GM12892 (cell line): ENCODE results near the gene POU3F2.

Experiments
- POLR2A ChIP-seq: IDR thresholded peaks from 2 replicates; pipeline ENCODE4 v1.6.1; 2011; ENCODE audit warnings: low read depth, low read length, control low read depth
- POLR2AphosphoS5 ChIP-seq: IDR thresholded peaks from 2 replicates; pipeline ENCODE4 v1.6.1; 2011; ENCODE audit warnings: low read depth, low read length, control low read depth
- TAF1 ChIP-seq: IDR thresholded peaks from 2 replicates; pipeline ENCODE4 v1.6.1; 2011; ENCODE audit warnings: low read depth, mild to moderate bottlenecking, control low read depth, low read length, borderline replicate concordance

DNA sequence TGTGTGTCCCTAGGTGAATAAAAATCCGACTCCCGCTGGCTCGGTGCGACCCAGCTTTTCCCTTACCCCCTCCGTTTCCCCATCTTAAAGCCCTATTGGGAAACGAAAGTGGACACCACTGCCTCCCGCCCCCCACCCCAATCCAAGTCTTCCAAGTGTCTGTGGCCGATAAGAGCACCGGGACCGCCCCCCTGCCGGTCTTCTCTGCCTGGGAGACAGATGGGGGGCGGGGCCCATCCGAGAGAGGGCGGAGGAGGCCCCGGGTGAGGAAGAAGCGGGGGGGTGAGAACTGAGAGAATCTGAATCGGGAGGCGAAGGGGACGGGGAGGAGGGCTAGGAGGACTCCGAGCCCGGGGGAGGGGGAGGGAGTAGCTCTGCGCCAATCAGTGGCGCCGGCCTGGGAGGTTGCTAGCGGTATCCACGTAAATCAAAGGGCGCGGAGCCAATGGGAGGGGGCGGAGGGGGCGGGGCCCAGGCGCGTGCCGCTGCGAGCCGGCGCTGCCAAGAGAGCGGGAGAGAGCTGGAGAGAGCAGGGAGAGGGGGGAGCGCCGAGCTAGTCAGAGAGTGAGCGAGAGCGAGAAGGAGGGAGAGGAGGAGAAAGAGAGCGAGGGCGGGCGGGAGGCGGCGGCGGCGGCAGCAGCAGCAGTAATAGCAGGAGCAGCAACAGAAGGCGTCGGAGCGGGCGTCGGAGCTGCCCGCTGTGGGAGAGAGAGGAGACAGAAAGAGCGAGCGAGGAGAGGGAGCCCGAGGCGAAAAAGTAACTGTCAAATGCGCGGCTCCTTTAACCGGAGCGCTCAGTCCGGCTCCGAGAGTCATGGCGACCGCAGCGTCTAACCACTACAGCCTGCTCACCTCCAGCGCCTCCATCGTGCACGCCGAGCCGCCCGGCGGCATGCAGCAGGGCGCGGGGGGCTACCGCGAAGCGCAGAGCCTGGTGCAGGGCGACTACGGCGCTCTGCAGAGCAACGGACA is at the start of gene POU3F2:
- TF ChIP-seq TAF1 (no peak), POLR2AphosphoS5 (no peak), POLR2A (no peak)
